ENCODE data around the gene EXOC1.

EXOC1 gene

DNA sequence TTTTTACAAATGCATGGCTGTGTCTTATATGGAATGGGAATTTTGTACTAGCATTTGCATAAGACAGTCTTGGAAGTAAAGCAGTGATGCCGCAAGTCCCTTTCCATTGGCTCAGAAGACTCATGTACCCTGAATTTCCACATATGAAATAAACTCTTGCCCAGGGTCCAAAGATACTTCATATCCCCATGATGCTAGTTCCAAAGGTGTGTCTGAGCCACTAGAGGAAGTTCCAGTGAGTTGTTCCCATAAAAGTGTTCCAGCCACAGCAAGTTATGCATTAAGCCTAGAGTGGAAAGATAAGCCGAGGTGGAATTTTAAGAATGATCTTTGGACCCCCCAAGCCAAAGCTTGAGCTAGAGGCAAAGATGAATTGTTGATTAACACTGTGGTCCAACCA lies 86.0 kb downstream of the EXOC1 start:
- H3K9ac ChIP-seq (ENCODE audit: low read length), result no peak overlapping the region
- H3K36me3 ChIP-seq (ENCODE audit: insufficient read depth, low read length), result no peaks in the 10 kb centered on the region
- no peaks in the 10 kb centered on the region for H3K79me2 ChIP-seq (ENCODE audit: insufficient read depth, low read length)
- no peaks in the 10 kb centered on the region for H3F3A ChIP-seq (ENCODE audit: insufficient read depth, low read length)
- H3K27ac ChIP-seq (ENCODE audit: low read depth, low read length, poor library complexity, severe bottlenecking), result no peak overlapping the region
- no peaks in the 10 kb centered on the region for H3K9me3 ChIP-seq (ENCODE audit: low read length)
- no peak overlapping the region for H3K4me2 ChIP-seq (ENCODE audit: low read length)
- H3K4me3 ChIP-seq (ENCODE audit: low read depth, low read length, poor library complexity, severe bottlenecking), result no peak overlapping the region
- no peak overlapping the region for H2AFZ ChIP-seq (ENCODE audit: low read length)
- no peaks in the 10 kb centered on the region for H3K9me2 ChIP-seq (ENCODE audit: low read depth, low read length)
- H3K4me1 ChIP-seq (ENCODE audit: insufficient read depth, low read length, severe bottlenecking), result no peaks in the 10 kb centered on the region
- no peaks in the 10 kb centered on the region for H4K20me1 ChIP-seq (ENCODE audit: insufficient read depth, low read length)
- TF ChIP-seq, protein P1, sequence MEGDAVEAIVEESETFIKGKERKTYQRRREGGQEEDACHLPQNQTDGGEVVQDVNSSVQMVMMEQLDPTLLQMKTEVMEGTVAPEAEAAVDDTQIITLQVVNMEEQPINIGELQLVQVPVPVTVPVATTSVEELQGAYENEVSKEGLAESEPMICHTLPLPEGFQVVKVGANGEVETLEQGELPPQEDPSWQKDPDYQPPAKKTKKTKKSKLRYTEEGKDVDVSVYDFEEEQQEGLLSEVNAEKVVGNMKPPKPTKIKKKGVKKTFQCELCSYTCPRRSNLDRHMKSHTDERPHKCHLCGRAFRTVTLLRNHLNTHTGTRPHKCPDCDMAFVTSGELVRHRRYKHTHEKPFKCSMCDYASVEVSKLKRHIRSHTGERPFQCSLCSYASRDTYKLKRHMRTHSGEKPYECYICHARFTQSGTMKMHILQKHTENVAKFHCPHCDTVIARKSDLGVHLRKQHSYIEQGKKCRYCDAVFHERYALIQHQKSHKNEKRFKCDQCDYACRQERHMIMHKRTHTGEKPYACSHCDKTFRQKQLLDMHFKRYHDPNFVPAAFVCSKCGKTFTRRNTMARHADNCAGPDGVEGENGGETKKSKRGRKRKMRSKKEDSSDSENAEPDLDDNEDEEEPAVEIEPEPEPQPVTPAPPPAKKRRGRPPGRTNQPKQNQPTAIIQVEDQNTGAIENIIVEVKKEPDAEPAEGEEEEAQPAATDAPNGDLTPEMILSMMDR (IDR thresholded peaks at IDR 0.05; ENCODE audit: low read length), result no peak
- no peak for TF ChIP-seq EZH2 (IDR thresholded peaks at IDR 0.05; ENCODE audit: borderline replicate concordance, low read length)
- H3K27me3 ChIP-seq (ENCODE audit: insufficient read depth, low read length), result no peaks in the 10 kb centered on the region

DNA sequence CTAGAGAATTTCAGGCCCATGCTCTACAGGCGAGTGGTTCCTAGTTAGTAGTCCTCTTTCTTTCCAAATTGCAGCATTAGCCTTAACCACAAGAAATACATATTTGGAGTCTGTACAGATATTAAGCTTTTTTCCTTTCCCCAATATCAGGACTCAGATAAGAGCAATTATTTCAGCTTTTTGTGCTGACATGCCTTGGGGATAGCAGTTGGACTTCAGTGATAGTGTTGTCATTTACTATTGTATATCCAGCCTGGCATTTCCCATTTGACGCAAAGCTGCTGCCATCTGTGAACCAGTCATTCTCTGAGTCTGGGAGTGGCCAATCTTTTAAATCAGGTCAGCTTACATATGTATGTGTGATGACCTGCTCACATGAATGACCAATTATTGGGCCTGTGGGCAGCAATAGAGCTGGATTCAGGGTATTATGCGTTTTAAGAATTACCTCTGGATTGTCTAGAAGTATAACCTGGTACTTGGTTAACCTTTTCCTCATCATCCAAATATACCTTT lies 88.5 kb downstream of the EXOC1 start:
- no peaks in the 10 kb centered on the region for H4K20me1 ChIP-seq (ENCODE audit: insufficient read depth, low read length)
- no peaks in the 10 kb centered on the region for H3K79me2 ChIP-seq (ENCODE audit: insufficient read depth, low read length)
- H2AFZ ChIP-seq (ENCODE audit: low read length), result no peak overlapping the region
- H3K36me3 ChIP-seq (ENCODE audit: insufficient read depth, low read length), result no peaks in the 10 kb centered on the region
- H3K4me3 ChIP-seq (ENCODE audit: low read depth, low read length, poor library complexity, severe bottlenecking), result no peak overlapping the region
- no peaks in the 10 kb centered on the region for H3K9me3 ChIP-seq (ENCODE audit: low read length)
- H3K27me3 ChIP-seq (ENCODE audit: insufficient read depth, low read length), result no peaks in the 10 kb centered on the region
- H3K9ac ChIP-seq (ENCODE audit: low read length), result no peak overlapping the region
- no peaks in the 10 kb centered on the region for H3K9me2 ChIP-seq (ENCODE audit: low read depth, low read length)
- H3K4me2 ChIP-seq (ENCODE audit: low read length), result no peak overlapping the region
- peaks cover 2% of the 10 kb centered on the region for H3K4me1 ChIP-seq (ENCODE audit: insufficient read depth, low read length, severe bottlenecking)
- no peak overlapping the region for H3K27ac ChIP-seq (ENCODE audit: low read depth, low read length, poor library complexity, severe bottlenecking)
- TF ChIP-seq, protein P1 (IDR thresholded peaks at IDR 0.05; ENCODE audit: low read length), result no peak
- TF ChIP-seq EZH2 (IDR thresholded peaks at IDR 0.05; ENCODE audit: borderline replicate concordance, low read length), result no peak
- H3F3A ChIP-seq (ENCODE audit: insufficient read depth, low read length), result no peaks in the 10 kb centered on the region

DNA sequence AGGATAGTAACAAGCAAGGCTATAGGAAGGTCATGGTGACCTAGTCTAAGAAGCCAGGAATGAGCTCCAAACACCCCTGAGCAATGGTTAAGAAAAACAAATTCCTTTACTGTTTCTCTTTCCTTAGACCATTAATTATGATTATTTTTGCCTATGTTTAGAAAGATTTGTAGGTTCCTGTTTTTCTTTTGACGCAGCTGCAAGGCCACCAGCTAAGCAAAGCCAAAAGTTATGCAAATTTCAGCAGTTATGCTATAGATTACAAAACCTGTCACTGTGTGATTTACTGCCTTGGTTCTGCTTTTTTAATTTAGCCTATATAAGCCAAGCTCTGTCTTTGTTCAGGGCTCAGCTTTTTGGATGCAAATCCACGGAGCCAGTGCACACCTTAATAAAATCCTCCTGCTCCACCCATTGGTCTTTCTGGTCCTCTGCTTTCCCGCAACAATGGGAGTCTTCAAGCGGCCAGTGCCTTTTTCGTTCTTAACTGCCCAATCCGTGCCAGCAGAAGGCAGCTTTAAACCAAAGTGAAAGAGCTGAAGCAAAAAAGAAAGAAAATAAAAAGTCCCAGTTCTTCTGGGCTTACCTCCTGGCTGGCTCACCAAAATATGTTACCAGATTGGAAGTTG lies 93.9 kb downstream of the EXOC1 start:
- H4K20me1 ChIP-seq (ENCODE audit: insufficient read depth, low read length), result no peaks in the 10 kb centered on the region
- H3K27ac ChIP-seq (ENCODE audit: low read depth, low read length, poor library complexity, severe bottlenecking), result peak overlapping the region; percentile 87
- TF ChIP-seq, protein P1 (IDR thresholded peaks at IDR 0.05; ENCODE audit: low read length), result no peak
- TF ChIP-seq EZH2 (IDR thresholded peaks at IDR 0.05; ENCODE audit: borderline replicate concordance, low read length), result no peak
- no peaks in the 10 kb centered on the region for H3F3A ChIP-seq (ENCODE audit: insufficient read depth, low read length)
- H3K9me3 ChIP-seq (ENCODE audit: low read length), result no peaks in the 10 kb centered on the region
- peak overlapping the region; percentile 73 for H3K4me2 ChIP-seq (ENCODE audit: low read length)
- H3K4me1 ChIP-seq (ENCODE audit: insufficient read depth, low read length, severe bottlenecking), result peaks cover 30% of the 10 kb centered on the region
- H3K4me3 ChIP-seq (ENCODE audit: low read depth, low read length, poor library complexity, severe bottlenecking), result peak overlapping the region; percentile 73
- H3K36me3 ChIP-seq (ENCODE audit: insufficient read depth, low read length), result peaks cover 2% of the 10 kb centered on the region; the same call in 1 of the 2 replicates
- H2AFZ ChIP-seq (ENCODE audit: low read length), result peak overlapping the region; percentile 9; the same call in 1 of the 2 replicates
- peaks cover 12% of the 10 kb centered on the region for H3K79me2 ChIP-seq (ENCODE audit: insufficient read depth, low read length)
- H3K9ac ChIP-seq (ENCODE audit: low read length), result peak overlapping the region; percentile 27; the same call in 1 of the 2 replicates
- H3K27me3 ChIP-seq (ENCODE audit: insufficient read depth, low read length), result no peaks in the 10 kb centered on the region
- H3K9me2 ChIP-seq (ENCODE audit: low read depth, low read length), result no peaks in the 10 kb centered on the region

All from OCI-LY1 (cell line).